GM21529 (cell line): ENCODE data around the gene CDH23.
A peak's percentile ranks its signal among the peaks of the same experiment; 100 is the strongest.

Experiments used
- ATAC-seq: cut with Tn5 transposase; IDR thresholded peaks from one replicate; pipeline ENCODE4 v1.9.1; 2021; ENCODE audit not compliant: unreplicated experiment

Gene CDH23

DNA sequence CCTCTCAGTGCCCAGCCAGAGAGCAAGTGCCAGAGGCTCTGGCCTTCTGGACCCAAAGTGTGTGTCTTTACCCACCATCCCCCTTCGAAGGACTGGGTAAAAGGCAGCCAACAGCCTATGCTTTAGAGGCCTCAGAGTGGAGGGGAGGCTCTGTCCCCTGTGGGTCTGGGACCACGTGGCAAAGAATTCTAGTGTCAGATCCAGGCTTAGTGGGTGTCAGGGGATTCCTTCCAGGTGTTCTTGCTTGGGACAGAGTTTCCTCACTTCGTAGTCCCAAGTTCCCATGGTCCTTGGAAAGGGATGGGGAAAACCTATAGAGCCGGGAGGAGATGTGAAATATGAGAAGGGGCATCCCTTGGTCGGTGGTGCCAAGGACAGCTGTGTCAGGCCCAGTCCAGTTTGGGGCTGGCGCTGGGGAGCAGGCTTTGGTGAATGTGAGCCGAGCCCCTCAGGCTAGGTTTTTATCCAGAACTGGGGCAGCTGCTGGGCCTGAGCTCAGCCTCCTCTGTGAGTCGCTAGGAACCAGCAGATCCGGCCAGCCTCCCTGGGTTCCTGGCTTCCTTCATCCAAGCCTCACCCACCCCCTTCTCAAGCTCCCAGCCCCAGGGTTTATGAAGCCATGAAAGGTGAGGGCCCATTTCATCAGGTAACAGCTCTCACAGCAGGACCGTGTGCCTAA lies 251.7 kb downstream of the CDH23 start:
- no peak for ATAC-seq

DNA sequence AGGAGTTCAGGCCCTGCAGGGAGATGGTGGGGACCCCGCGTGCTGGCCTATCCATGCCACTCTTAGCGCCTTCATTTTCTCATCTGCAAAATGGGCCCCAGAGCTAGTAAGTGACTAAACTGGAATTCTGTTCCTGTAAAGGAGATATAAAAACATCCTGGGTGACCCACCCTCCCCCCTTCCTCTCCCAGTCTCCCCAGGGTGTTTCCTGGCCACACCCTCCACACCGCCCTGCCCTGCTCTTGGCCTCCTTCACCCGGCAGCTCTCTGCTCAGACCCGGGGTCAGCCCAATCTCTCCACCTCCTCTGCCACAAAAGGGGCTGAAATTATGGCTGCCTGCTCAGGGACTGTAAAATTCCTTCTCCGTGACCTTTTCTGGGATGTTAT lies 252.2 kb downstream of the CDH23 start:
- no peak for ATAC-seq

GRCh38 chr10:71649631-71650030 lies 252.9 kb downstream of the CDH23 start:
- peak; percentile 51 for ATAC-seq

DNA sequence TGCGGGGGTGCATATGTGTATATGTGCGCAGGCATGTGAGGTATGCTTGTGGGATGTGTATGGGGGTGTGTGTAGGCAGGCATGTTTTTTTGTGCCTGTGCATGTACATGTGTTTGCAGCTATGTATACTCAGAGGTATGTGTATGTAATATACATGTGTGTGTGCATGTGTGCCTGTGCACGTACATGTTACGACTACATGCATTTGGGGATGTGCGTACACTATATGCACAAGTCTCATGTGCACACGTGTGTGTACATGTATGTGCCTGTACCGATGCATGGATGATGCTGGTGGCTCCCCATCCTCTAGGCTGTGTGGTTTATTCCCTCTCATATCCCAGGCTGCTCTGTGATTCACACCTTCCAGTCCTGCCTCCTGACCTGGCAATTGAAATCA lies 253.7 kb downstream of the CDH23 start:
- ATAC-seq = no peak

DNA sequence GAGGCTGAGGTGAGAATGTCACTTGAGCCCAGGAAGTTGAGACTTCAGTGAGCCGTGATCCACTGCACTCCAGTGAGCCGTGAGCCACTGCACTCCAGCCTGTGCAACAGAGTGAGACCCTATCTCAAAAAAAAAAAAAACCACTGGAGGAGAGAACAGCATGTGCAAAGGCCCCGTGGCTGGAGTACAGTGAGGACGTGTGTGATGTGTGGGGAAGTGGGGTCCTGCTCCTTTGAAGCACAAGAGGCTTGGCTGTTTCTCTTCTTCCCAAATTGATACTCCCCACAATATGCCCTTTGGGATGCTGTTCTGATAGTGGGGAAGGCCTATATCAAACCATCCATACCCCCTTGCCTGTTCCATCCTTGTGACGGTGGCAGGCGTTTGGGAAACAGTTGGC lies 254.7 kb downstream of the CDH23 start:
- ATAC-seq = no peak

- no peak for ATAC-seq
Observed at GRCh38 chr10:71651928-71652327, 255.2 kb downstream of the CDH23 start.

- no peak for ATAC-seq
Observed at GRCh38 chr10:71653044-71653443, 256.3 kb downstream of the CDH23 start.

GRCh38 chr10:71656220-71656619 lies 259.5 kb downstream of the CDH23 start:
- ATAC-seq = no peak

DNA sequence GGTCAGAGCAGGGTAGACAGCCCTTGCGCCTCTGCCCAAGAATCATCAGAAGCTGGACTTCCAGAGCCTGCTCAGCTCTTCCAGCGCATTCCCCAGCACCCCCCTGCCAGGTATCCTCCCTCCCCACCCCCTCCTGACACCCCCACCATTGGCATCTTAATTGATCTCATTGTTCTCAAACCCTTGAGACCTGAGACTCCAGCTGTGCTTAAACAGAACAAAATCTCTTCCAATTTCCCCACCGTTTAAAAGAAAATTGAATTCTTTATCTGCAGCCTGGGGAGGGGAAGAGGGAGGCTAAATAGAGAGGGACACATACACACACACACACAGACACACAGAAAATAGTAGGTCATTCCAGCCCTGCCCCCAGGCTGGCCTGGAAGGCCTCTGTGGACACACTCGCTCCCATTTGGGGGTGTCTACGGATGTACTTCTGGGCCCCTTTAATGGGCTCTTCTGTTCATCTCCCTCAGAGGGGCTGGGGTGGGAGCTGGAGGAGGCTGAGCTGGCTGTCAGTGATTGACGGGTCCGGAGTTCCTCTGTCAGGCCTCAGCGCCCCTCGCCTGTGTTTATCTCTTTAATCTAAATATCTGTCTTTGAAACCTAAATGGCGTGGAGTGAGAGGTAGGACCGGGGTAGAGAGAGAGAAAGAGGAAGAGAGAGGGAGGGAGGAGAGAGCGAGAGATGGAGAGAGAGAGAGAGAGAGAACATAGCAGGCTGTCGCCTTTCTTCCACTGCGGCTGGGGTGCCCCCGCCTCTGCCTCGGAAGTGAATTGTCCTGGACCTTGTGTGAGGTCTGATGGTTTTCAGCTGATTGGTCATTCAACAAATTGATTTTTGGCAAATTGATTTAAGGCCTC lies 261.1 kb downstream of the CDH23 start:
- ATAC-seq = no peak

DNA sequence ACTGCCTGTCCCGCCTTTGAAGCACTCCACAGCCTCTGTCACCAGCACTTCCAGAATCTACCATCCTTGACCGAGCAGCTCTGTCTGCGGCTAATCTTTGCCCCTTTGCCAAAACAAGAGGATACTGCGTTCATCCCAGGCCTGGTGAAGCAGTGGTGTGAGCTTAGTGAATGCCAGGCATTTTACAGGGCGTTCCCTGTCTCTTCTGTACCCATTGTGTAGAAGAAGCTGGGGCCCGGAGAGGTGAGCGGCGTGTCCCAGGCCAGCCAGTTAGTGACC lies 261.7 kb downstream of the CDH23 start:
- ATAC-seq = no peak

DNA sequence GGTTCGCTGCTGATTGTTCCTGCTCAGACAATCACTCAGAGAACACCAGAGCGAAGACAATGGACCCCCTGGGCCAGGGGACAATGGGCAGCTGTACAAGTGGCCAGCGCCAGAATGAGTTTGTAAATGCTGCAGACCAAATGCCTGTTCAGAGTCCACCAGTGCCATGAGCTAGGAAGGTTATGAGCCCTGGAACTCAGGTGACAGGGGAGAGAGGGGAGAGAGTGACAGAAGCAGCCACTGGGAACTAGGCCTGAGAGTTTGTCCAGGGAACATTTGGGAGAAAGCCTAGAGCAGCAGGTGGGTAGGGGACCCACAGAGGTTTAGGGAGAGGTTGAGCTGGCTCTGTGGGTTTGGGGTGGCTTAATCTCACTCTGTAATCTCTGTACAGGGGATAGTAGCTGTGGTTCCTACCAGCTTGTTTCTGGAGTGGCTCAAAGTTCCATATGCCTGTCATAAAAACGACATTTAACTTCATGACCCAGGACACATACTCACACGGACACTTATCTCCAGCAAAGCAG lies 262.5 kb downstream of the CDH23 start:
- ATAC-seq = no peak

- ATAC-seq = no peak
Observed at GRCh38 chr10:71659737-71660136, 263.0 kb downstream of the CDH23 start.

GRCh38 chr10:71660313-71660712 lies 263.6 kb downstream of the CDH23 start:
- ATAC-seq = no peak

- ATAC-seq = no peak
Observed at GRCh38 chr10:71661060-71661622, 264.4 kb downstream of the CDH23 start.

GRCh38 chr10:71661779-71662336 lies 265.1 kb downstream of the CDH23 start:
- no peak for ATAC-seq

DNA sequence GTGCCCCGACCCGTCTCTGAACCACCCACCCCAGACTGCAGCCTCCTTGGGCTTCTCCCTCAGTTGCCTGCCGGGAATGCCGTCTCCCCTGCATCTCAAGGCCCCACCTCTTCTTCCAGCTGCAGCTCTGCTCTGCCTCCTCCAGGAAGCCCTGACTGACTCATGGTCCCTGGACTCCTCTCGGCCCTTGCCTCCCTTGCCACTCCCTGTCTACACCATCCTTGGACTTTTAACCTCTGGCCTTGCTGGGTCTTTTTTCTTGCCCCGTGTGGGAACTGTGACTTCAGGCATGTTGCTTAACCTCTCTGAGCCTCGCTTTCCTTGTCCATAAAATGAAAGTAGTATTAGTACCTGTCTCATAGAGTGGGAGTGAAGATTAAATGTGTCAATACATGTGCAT lies 266.6 kb downstream of the CDH23 start:
- no peak for ATAC-seq

DNA sequence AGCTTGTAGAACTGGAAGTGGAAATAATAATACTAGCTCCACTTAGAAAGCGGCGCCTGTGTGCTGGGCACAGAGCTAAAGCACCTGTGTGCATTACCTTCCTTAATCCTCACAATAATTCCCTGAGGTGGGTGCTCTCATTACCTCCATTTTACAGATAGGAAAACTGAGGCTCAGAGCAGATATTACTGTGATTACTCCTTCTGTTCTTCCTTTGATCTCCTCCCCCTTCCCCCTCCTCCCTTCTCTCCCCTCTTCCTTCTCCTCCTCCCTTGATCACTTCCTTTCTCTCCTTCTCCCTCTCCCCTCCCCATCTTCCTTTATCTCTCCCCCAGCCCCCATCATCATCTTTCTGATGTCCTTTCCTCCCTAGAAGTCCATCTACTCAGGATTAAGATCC lies 267.9 kb downstream of the CDH23 start:
- ATAC-seq = no peak

- no peak for ATAC-seq
Observed at GRCh38 chr10:71665456-71665855, 268.7 kb downstream of the CDH23 start.

DNA sequence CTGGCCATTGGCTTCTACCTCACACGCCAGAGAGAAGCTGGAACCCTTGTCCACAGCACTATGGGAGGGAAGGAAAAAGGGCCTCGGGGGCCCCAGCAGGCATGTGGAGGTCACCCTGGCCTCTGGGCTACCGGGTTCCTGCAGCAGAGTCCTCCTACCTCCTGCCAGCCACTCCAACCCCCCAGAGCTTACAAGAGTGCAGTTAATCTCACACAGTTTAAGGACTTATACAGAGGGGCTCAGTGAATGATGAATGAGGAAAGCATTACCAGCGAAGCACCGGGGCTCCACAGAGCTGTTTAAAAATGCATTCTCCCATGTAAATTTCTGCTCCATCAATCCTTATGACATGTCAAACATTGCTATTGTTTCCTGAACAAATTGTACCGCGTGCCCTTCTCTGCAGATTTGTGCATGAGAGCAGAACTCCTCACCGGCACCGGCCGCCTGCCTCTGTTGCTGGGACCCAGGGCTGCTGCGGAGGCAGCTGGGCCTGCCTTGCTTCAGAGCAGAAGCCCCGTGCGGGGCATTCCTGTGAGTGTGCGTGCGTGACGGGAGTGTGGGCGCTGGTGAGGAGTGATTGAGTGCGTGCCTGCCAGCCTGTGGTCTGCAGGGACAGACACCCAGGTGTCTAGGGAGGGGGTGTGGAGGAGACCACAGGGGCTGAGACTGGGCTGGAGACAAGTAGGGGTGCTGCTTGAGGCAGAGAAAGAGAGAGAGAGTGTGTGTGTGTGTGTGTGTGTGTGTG lies 270.1 kb downstream of the CDH23 start:
- ATAC-seq = no peak

DNA sequence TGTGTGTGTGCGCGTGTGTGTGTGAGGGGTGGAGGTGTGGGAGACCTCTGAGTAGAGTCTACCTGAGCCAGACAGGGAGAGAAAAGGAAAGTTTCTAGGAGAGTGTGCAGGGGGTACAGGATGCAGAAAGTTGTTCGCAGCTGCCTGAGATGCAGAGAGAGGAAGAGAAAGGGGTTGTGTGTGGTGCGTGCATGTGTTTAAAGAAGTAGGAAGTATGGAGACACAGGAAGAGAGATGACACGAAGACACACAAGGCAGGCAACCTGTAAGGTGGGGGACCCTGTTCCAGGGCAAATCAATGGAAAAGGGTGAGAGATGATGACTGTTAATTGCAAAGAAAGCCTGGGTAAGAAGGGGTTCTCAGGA lies 270.6 kb downstream of the CDH23 start:
- no peak for ATAC-seq
